GM18909 (cell line): Measurements from ENCODE around the gene DPYD.
A peak's percentile ranks its signal among the peaks of the same experiment; 100 is the strongest.

Experiments used
- ATAC-seq: cut with Tn5 transposase; IDR thresholded peaks from one replicate; pipeline ENCODE4 v1.9.1; 2021; ENCODE audit warnings: mild to moderate bottlenecking; ENCODE audit not compliant: unreplicated experiment, poor library complexity

Gene DPYD

DNA sequence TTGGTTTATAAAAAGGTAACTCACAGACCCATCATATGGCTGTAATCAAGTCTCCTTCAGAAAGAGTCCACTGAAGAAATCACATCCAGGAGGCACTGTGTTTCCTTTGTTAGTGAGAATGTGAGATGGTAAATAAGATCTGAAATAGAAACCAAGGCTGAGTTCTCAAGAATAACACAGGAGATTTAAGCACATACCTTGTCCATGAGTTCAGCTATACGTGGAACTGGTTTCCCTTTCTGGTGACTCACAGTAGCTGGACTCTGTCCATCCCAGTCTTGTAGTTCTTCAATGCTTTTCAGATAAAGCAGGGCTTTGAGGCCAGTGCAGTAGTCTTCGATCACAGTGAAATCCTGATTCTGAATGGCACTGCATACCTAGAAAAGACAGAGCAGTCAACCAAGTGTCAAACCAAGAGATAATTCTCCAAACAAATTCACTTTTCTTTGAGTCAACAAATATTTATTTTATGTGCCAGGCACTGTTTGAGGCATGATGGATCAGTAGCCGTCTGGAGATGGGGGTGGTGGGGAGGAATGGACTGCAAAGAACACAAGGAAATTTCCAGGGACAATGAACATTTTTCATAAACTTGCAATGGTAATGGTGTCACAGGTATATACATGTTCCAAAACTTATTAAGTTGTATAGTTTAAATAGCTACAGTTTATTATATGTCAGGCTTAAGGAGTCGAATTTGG is 727.8 kb downstream of the DPYD start:
- no peak for ATAC-seq

GRCh38 chr1:97190326-97190725 is 730.5 kb downstream of the DPYD start:
- ATAC-seq: no peak

DNA sequence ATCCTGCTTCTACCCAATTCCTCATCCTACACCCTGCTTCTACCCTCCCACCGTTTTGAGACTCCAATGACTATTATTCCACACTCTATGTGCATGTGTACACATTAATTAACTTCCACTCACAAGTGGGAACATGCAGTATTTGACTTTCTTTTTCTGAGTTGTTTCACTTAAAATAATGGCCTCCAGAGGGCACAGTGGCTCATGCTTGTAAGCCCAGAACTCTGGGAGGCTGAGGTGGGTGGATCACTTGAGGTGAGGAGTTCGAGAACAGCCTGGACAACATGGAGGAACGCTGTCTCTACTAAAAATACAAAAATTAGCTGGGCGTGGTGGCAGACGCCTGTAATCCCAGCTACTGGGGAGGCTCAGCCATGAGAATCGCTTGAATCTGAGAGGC is 734.5 kb downstream of the DPYD start:
- no peak for ATAC-seq

GRCh38 chr1:97174039-97174704 is 746.7 kb downstream of the DPYD start:
- ATAC-seq: no peak

GRCh38 chr1:97170300-97170699 is 750.5 kb downstream of the DPYD start:
- ATAC-seq: no peak

DNA sequence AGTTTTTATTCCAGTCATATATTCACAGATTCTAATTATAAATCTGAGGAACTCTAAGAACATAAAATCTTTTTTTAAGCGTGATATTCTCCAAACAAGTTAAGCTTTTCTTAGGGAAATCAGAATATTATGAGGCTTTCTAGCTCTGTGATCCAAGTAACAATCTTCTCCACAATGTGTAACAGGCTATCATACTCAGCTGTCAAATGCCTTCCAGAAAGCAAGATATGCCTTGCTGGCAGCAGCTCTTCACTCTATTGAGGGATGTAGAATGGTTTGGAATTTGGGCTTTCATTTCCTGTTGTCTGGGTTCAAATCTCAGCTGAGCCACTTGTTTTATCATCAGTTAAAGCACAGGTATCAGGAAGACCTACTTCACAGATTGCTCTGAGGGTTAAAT is 752.8 kb downstream of the DPYD start:
- no peak for ATAC-seq

DNA sequence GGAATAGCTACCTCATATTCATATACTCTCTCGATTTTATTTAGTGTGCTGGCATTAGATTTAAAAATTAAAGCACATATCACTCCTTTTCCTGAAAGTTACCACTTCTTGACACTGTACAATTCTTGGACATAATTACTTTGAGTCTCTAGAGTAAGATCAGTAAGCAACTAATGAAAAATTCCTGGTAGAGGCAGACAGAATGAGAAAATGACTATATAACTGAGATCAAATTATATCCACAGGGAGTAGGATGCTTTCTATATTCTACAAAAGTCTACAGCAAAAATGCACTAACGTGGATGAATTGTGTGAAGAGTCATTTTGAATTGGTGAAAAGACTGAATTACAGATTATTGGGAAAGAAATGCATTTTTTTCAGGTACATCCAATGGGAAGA is 753.6 kb downstream of the DPYD start:
- no peak for ATAC-seq

GRCh38 chr1:97166626-97167025 is 754.2 kb downstream of the DPYD start:
- ATAC-seq: no peak

GRCh38 chr1:97164276-97164639 is 756.6 kb downstream of the DPYD start:
- peak; percentile 49 for ATAC-seq

- ATAC-seq: peak; percentile 69
Measured at GRCh38 chr1:97163591-97164275, 757.1 kb downstream of the DPYD start.

GRCh38 chr1:97160818-97161217 is 760.0 kb downstream of the DPYD start:
- no peak for ATAC-seq

GRCh38 chr1:97159342-97159741 is 761.5 kb downstream of the DPYD start:
- peak; percentile 57 for ATAC-seq

DNA sequence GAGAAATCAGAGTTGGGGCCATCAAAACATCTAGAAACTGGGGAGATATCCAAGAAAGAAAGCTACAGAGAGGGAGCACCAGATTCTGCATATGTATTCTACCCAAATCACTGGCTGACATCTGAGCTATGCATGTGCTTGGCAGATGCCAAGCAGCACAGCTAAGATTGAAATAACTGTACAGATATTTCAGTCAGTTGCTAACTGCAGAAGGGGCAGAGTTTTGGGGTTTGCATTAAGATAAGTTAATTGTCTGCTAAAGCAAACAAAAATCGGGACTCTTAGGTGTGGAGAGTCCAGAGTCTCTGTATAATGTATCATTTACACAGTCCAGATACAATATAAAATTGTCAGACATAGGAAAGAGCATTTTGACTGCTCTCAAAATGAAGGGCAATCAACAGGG is 762.1 kb downstream of the DPYD start:
- ATAC-seq: peak; percentile 8

DNA sequence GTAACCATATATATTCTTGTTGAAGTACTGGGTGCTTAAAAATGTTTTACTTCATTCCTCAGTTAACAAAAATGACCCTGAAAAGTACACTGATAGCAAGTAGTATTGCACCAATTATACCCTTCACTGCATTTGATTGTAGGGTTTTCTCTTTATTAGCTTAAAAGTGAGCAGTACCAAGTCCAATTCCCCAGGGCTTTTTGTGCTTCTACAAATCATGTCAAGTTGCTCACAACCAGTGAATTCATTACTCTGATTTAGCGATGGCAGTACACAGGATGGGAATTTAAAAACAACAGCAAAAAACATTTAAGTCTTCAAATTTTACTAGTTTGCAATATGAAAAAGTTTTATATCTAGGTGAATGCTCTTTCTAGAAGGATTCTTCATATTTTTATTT is 762.8 kb downstream of the DPYD start:
- no peak for ATAC-seq

GRCh38 chr1:97151651-97152050 is 769.2 kb downstream of the DPYD start:
- no peak for ATAC-seq

DNA sequence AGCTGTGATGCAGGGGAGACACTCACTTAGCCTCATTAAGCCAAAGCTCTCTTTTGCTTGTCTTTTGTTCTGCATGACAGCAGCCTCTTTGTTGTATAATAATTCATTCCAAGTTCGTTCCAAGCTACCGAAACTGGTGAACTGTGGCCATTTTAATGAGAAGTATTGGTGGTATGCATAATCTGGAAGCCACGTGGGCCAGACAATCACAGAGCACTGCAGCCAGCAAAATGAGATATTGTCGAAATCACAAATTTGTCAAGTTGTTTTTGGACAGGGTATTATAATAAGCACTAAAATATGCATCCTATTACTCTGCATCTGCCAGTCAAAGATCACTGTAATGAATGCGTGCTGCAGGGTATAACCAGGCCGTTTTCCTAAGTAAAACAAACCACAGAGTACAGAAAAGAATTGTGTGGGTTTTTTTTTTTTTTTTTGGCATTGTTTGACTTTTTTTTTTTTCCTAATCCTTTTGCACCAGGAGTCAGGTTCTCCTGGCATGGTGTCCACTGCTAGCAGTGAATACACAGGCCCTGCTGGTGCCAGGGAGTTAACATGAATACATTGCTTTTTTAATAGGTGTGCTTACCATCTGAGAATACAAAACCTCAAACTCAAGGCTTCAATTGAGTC is 775.4 kb downstream of the DPYD start:
- ATAC-seq: no peak

DNA sequence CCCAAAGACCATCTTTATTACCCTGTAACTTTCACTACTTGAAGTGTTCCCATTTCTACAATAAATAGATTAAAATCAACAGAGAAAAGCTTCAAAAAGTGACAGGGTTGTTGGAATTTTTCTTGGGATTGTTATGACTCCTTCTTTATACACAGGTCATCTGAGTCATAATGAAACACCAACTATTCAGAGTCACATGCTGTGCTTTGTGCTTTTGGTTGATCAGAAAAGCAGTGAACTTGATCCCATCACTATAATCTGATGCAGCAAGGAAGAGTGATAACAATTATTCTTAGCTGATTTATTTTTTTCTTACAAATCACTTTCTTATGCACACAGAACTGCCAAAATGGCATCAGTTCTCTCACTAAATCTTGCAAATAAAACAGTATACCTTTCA is 776.3 kb downstream of the DPYD start:
- no peak for ATAC-seq

- no peak for ATAC-seq
Measured at GRCh38 chr1:97143236-97143882, 777.5 kb downstream of the DPYD start.

DNA sequence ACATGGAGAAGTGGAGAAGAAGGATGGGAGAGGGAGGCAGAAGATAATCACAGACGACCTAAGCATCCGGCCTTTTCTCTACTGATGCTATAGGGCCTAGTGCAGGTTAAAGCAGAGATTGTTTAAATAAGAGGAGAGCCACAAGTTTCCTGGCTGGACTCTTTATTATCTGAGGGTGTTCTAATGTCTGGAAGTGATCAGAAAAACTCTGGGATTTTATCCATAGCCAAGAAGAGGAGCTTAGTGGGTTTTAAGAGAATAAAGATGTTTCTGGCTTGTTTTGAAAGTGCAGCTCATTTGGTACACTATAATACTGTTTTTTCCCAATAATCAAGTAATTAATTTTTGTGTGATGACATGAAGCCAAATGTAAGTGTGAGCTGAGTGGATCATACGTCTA is 780.2 kb downstream of the DPYD start:
- ATAC-seq: no peak

GRCh38 chr1:97139512-97139911 is 781.3 kb downstream of the DPYD start:
- ATAC-seq: no peak
